ENCODE results near the gene GPANK1.
A peak's percentile ranks its signal among the peaks of the same experiment; 100 is the strongest.
"Not testable (repeated sequence)": the region's sequence is repeated elsewhere in the genome, so short reads cannot be mapped to it uniquely, and the experiment has no call there.

Gene GPANK1

DNA sequence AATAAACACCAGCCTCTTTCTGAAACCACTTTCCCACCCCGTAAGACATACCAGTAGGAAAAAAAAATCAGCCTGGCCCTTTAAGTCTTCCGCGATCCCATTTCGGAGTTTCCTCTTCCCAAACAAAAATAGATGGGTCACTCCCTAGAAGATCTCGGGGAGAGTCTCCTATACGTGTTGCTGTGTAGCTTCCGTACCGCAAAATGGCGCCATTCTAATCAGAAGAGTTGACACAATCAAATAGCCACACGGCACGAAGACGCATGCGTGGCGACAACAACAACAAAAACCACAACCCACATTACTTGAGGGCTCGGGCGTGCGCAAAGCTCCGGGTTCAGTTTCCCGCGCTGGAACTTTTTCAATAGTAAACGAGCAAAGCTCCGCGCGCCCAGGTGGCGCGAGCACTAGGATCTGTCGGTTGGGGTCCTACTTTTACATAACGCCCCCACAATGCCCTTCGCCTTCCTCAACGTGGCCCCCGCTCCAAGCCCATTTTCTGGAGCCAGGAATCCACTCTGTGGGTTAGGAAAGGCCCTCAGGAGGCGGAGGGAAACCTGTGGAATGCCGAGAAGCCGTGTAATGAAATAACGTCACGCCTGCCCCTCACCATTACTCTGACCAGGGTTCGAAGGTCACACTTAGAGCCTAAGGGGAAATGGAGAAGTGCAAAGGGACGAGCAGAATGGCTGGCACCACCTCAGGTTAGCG is at the start of gene GPANK1:
TSS of gene GPANK1 (minus strand) at position 208 of the 711 bp plus-strand sequence. CDS start 519 bp downstream, outside the sequence.
- peak; percentile 85 for DNase-seq (ENCODE audit: low read depth)
- H3K4me3 ChIP-seq (ENCODE audit: low read depth, low read length) = peak within 1 kb of the TSS; percentile 97

DNA sequence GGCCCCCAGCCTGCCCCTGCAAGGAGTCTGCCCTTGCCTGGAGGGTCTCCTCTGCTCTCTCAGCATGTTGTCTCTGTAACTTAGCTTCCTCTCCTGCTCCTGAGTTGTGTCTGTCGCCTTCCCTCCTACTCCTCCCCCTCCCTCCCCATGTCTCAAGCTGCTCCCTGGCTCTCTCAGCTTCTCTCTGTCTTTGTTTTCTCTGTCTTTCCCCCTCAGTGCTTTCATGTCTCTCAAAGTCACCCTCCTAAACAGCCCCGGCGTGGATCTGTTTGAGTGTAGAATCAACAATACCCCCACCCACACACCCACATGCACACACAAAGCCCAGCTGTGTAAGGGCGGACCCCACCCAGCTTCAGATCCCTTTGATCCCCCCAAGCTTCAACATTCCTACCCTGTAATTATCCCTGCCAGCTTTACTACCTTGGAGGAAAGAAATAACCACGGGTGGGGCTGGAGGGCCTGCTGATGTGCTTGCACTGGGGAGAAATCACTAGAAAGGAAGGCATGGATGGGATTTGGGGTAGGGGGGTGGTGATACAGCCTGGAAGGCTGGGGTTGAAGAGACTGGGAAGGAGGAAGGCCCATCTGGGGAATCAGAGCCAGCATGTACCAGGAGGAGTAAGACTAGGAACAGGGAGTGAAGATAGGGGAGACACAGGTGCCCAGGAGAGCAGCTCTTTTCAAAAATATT is 49.3 kb upstream of the GPANK1 start:
- no peak for DNase-seq (ENCODE audit: low read depth)
- no peak overlapping the region for H3K4me3 ChIP-seq (ENCODE audit: low read depth, low read length)

DNA sequence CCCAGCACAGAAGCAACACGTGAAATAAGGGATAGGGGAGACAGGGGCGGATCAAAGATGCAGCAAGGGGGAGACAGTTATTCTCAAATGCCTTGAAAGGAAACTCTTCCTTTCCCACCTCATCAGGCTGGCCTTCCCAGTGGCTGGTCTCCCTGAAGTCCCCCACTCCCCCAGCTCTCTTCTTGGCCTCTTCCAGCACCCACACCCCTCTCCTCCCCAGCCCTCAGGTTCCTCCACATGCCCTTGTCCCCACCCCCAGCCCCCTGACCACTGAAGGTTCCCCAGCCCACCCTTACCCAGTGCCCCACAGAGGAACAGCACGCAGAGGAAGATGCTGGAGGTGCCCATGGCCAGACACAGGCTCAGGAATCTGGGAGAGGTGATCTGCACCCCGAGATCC is 48.7 kb upstream of the GPANK1 start:
- no peak for DNase-seq (ENCODE audit: low read depth)
- H3K4me3 ChIP-seq (ENCODE audit: low read depth, low read length) = no peak overlapping the region

DNA sequence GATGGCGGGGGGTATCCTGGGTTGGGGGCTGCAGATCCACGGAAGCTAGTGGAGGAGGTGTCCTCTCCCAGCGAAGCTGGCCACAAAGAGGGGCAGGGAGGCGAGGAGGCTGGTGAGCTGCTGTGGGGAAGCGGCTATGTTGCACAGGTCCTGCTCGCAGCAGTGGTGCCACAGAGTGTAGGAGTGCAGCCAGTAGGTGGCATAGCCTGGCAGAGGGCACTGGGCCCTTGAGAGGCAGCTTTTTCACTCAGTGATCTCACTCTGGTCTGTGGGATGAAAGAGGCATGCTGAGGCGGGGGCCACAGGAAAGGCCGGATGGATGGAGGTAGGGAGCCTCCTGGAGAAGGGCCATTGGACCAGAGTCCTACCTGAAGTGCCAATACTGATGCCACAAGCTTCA is 47.5 kb upstream of the GPANK1 start:
- H3K4me3 ChIP-seq (ENCODE audit: low read depth, low read length) = no peak overlapping the region
- no peak for DNase-seq (ENCODE audit: low read depth)

DNA sequence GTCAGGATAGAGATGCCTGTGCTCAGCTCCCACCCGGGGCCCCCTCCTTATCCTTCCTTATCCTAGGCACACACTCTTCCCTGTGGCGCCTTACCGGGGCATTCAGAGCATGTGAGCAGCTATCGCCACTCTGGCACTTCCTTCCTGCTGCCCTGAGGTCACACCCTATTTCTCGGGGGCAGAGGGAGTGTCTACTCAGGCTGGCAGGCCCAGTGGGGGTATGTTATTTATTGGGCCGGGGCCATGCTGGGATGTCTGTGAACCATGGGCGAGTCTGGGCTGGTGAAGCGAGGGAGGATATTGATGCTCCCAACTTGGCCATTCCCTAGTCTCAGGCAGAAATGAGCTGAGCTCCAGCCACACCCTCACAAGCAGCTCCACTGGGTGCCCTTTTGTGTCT is 46.4 kb upstream of the GPANK1 start:
- no peak for DNase-seq (ENCODE audit: low read depth)
- no peak overlapping the region for H3K4me3 ChIP-seq (ENCODE audit: low read depth, low read length)

DNA sequence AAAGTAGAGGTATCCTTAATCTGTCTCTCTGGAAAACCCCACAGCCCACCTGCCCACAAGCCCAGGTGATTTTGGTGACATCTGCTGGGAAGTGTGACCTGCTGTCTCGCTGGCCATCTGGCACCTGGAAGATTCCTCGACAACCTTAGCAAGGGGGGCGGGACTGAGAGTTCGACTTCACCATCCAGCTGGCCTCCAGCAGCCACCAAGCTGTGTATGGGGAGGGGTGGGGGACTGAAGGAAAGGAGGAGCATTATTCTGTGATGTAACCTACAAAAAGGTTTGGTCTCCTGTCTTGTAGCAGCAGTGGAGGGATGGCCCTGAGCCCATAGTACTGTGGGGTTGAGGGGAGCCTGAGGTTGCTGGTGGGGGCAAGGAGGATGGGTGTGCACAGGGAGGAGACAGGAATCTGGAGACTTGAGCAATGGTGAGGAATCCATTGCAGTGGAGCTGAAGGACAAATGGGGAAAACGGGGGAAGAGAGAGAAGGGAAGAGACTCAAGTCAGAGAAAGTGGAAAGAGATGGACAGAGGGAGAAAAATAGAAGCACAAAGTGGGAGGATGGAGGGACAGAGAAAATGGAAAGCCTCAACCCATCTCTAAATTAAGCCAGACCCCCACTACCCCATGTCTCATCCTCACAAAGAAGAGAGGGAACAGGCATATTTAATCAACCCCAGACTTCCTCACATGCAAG is 45.9 kb upstream of the GPANK1 start:
- no peak for DNase-seq (ENCODE audit: low read depth)
- H3K4me3 ChIP-seq (ENCODE audit: low read depth, low read length) = no peak overlapping the region

DNA sequence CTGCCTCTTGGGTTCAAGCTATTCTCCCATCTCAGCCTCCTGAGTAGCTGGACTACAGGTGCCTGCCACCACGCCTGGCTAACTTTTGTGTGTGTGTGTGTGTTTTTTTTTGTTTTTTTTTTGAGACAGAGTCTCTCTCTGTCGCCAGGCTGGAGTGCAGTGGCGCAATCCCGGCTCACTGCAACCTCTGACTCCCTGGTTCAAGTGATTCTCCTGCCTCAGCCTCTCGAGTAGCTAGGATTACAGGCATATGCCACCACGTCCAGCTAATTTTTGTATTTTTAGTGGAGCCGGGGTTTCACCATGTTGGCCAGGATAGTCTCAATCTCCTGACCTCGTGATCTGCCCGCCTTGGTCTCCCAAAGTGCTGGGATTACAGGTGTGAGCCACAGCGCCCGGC is 44.4 kb upstream of the GPANK1 start:
- H3K4me3 ChIP-seq (ENCODE audit: low read depth, low read length); DNase-seq (ENCODE audit: low read depth): not testable (repeated sequence)

DNA sequence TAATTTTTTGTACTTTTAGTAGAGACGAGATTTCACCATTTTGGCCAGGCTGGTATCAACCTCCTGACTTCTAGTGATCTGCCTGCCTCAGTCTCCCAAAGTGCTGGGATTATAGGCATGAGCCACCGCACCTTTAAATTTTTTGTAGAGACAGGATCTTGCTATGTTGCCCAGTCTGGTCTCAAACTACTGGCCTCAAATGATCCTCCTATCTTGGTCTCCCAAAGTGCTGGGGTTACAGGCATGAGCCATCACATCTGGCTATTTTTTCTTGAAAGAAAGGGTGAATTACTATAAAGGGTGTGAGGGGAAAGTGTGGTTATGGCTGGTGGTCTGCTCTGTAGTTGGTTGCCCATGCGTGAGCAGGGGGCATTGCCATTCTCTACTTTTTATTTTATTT is 43.4 kb upstream of the GPANK1 start:
- DNase-seq (ENCODE audit: low read depth) = no peak
- H3K4me3 ChIP-seq (ENCODE audit: low read depth, low read length) = no peak overlapping the region

DNA sequence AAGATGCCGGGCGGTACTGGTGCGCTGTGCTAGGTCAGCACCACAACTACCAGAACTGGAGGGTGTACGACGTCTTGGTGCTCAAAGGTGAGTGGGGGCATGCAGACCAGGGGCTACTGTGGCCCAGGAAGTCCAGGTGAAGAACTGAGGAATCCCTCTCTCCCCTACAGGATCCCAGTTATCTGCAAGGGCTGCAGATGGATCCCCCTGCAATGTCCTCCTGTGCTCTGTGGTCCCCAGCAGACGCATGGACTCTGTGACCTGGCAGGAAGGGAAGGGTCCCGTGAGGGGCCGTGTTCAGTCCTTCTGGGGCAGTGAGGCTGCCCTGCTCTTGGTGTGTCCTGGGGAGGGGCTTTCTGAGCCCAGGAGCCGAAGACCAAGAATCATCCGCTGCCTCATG is 42.9 kb upstream of the GPANK1 start:
- DNase-seq (ENCODE audit: low read depth) = no peak

DNA sequence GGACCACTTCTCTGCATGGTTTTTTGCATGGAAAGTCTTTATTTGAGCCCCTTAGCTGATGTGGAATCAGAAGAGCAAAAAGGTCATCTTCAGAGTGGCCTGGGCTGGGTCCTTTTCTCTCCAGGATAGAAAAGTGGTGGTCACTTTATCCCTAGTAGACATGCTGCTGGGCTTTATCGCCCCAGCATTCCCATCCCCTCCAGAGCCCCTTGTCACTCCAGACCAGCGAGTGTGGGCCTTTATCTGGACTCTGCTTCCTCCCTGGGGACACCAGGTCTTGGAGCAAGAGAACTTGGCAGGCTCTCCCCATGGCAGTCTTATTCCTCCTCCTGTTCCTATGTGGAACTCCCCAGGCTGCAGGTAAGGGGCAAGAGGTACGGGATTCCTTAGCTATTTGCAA is 41.8 kb upstream of the GPANK1 start, which contains the start of gene LY6G6F:
TSS of gene LY6G6F (plus strand) at position 268 of the 400 bp plus-strand sequence. CDS start at position 309, 41 bp downstream.
- no peak within 1 kb of the TSS for H3K4me3 ChIP-seq (ENCODE audit: low read depth, low read length)
- DNase-seq (ENCODE audit: low read depth) = no peak

More for the DNA sequence above, 42.9 kb upstream of the GPANK1 start:
- no peak overlapping the region for H3K4me3 ChIP-seq (ENCODE audit: low read depth, low read length)

DNA sequence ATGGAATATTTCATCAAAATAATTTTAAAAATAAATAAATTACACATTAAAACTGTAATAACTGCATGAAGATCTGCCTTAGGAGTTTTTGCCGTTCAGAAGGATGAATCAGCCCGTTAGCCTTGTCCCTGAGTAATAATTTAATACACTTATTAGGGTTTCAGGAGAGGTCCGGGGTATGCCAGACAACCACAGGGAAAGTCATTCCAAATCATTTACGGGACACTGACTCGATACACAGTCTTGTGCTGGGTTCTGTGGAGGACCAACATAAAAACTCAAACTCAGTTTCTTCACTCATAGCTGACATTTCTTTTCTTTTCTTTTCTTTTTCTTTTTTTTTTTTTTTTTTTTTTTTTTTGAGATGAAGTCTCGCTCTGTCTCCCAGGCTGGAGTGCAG is 41.1 kb upstream of the GPANK1 start:
- H3K4me3 ChIP-seq (ENCODE audit: low read depth, low read length) = no peak overlapping the region
- no peak for DNase-seq (ENCODE audit: low read depth)

DNA sequence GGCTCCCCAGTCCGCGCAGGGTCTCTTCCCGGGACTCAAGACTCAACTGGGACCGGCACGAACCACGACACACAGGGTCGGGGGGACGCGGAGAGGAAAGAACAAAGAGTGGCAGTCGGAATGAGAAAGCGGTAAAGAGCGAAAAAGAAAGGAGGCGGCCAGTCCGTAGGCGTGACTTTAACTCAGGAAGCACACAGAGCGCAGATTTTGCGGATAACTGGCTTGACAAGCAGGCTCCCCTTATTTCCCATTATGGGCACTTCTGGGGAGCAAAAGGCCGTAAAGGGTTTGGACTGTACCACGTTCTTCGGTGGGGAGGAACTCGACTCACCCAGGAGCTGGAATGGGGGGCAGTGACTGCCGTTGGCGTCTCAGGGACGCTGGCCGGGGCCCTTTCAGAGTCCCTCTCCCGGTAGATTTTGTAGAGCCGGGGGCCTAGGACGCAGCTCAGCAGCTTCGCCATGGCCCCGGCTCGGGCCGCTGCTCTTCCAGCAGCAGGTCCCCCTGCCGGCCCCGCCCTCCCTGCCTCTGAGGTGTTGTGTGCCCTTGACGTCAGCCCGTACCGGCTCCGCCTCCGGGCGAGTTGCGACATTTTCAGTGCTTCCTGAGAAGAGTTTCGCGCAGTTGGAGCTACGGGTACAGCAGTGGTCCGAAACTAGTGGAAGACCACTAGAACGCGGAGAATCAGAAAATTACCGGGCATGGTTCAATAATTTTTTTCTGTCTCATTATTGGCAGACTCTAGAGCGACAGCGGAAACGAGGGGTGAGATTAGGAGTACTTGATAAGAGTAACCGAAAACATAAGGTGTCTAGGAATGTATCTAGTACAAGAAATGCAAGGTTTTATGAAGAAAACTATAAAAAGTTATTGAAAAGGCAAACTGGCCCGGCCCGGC is 38.3 kb upstream of the GPANK1 start, which contains the start of gene ABHD16A:
TSS of gene ABHD16A (minus strand) at position 506 of the 898 bp plus-strand sequence. CDS start at position 463, 43 bp downstream.
- DNase-seq (ENCODE audit: low read depth) = peak; percentile 94
- H3K4me3 ChIP-seq (ENCODE audit: low read depth, low read length) = peak within 1 kb of the TSS; percentile 81

DNA sequence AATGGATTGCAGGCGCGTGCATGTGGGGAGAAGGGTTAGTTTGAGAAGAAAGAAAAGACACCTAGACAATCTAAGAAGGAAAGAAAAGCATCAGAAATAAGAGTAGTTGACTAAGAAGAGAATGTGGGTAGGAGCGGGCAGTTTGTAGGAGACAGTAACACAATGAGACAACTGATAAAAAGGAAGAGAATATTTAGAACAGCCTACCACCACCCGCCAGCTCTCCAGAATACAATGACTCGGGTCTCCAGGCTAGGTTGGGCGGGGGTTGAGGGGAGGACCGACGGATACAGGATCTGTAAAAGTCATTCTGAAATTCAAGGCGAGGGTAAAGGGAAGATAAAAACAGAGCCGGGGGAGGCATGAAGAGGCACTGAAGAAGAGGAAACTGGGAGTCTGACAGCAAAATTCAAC is 37.6 kb upstream of the GPANK1 start:
- H3K4me3 ChIP-seq (ENCODE audit: low read depth, low read length) = peak overlapping the region; percentile 81
- DNase-seq (ENCODE audit: low read depth) = no peak

DNA sequence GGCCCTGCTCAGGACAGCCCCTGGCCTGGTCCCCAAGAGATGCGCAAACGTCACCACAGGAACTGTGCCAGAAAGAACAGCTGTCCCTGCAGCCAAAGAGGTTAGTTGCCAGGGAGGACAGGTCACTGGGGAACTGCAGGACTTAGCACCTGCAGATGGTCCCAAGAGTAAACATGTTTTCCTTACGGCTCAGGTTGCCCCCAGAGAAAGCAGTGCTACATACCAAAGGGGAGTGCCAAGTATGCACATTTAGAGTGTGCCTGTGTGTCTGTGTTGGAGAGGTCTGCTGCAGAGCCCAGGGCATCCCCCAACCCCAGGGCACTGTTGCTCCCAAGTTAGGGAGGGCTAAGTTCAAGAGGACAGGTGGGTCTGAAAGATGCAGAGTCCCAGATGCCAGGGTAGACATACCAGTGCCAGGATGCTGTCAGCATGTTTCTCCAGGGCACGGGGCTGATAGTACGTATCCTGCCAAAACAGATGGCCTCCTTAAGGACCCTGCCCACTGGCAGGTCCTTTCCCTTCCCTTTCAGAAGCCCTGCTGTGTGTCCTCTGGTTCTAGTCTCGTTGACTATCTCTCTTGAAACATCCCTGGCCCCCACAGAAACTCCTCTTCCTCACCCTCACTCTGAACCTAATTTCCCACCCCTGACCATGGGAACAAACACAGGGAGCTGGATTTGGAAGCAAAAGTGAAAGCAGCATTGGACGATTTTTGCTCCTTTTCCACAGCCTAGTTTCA is 37.0 kb upstream of the GPANK1 start:
- DNase-seq (ENCODE audit: low read depth) = no peak
- H3K4me3 ChIP-seq (ENCODE audit: low read depth, low read length) = peak overlapping the region; percentile 81

DNA sequence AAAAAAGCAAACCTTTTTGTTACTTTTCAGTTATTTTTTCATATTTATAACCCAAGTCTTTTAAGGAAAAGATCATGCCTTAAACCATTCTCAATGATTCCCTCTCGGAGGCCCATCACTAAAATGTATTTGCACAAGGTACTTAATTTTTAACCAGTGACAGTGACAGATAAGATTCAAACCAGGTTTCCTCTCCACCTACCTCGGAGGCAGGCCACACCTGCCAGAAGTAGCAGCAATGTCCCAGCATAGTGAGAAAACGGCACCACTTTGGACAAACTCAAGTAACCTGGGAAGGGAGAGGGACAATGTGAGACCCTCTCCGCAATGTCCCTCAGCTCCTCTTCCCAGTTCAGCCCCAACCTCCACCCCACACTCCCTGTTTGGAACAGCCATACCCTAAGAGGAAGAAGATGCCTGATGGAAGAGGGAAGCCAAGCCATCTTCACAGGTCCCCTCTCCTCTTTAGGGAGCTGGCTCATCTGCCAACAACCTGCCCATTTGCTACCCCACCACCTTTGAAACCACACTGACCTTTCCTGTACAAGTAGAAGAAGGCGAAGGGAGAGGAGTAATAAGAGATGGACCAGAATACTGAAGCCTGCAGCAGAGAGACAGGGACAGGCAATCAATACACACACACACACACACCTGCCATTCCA is 36.1 kb upstream of the GPANK1 start:
- no peak for DNase-seq (ENCODE audit: low read depth)
- no peak overlapping the region for H3K4me3 ChIP-seq (ENCODE audit: low read depth, low read length)

DNA sequence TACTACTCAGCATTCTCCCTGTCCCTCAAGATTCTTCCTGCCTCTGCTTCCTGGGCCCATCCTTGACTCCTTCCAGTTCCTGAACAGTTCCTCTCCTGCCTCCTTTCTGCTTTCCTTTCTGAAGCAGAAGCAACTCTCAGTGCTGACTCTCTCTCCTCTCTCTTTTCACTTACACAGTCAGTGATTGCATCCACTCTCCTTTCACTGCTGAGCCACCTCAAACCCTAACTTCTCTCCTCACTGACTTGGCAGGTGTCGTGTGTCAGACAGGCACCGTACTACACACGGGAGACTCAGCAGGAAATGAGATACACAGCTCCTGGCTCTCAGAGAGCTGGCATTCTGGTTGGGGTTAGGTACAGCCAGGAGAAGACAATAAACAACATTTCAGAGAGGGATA is 32.8 kb upstream of the GPANK1 start:
- DNase-seq (ENCODE audit: low read depth) = no peak
- no peak overlapping the region for H3K4me3 ChIP-seq (ENCODE audit: low read depth, low read length)

DNA sequence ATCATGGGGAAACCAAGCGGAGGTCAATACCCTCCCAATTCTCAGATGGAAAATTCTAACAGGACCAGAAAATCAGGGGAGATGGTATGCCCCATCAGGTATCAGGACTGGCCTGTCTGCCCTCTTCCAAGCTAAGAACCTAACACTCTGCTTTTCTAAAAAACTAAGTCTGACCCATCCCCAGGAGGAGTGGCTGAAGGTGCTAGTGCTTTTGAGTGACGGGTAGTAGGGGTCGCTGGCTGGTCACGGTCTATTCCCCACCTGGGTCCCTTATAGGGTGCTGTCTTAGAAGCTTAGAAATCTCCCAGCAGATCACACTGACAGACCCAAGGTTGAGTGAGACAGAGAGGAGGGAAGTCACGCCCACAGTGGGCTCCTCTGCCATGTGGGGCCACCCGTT is 28.7 kb upstream of the GPANK1 start:
- DNase-seq (ENCODE audit: low read depth) = no peak
- no peak overlapping the region for H3K4me3 ChIP-seq (ENCODE audit: low read depth, low read length)

DNA sequence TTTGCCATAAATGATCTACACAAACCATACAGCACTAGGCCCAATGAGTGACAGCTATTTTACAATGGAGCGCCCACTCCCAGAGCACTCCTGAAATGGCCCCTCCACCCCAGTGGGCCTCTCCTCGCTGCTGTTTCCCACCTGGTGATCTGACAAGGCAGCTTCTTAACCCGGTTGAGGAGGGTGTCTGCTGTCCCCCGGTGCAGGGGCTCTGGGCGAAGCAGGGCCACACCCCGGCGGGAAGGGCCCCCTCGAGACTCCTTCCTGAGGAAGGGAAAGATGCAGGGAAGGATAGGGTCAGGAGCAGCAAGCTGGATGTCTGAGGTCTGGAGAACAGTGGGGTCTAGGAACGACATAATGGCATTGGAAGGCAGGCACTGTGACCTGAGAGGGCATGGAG is 28.1 kb upstream of the GPANK1 start:
- no peak for DNase-seq (ENCODE audit: low read depth)
- no peak overlapping the region for H3K4me3 ChIP-seq (ENCODE audit: low read depth, low read length)

Measured in skeletal muscle cell (primary cell).